NCI-H1105 (cell line): ENCODE results near the gene SOX1.
A peak's percentile ranks its signal among the peaks of the same experiment; 100 is the strongest.

ENCODE experiments used
- DNase-seq: peaks from one replicate; lab custom pipeline; 2025; lab: John Stamatoyannopoulos, UW

Gene SOX1

DNA sequence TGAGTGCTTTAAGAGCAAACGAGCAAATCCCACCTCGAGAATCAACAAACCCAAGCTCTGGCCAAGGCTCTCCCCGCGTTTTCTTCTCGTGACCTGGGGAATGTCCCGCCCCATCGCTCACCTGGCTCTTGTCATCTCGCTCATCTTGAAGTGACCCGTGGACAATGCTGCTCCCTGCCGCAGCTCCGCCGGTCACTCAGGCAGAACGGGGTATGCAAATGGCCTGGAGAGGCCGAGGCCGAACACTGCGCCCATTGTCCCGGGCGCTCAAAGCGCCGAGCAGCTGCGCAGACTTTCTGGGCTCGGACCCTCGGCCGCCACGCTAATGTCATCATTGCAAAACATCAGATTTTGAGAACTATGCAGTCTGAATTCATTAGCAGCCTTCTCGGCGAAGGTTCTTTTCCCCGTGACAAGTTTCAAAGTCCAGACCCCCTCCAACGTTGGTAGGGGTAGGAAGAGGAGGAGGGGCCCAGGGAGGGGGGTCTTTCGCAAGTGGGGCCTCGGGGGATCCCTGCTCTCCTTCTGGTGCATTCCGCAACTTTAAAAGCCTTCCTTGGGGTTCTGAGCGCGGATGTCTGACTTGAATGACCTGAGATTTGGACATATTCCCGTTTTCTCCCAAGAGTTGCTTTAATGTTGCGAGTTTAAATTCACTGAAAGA, 39.7 kb downstream of the SOX1 start:
- no peak for DNase-seq

DNA sequence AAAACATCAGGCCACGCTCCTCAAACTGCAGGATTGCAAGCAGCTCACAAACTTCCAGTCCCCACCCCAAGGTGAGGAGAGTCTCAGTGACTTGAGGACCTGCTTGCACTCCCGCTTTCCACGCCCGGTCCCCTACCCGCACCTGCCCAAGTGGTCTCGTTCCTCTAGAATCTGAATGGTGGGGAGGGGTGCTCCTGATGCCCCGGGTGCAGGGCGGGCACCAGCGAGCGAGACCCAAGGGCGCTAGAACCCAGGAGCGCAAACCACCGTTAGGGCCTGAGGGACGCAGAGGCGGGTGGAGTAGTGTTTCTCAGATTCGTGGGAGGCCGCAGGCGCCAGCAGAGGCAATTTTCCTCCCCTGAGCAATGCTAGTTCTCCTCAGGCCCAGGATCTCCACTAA, 40.3 kb downstream of the SOX1 start:
- no peak for DNase-seq

DNA sequence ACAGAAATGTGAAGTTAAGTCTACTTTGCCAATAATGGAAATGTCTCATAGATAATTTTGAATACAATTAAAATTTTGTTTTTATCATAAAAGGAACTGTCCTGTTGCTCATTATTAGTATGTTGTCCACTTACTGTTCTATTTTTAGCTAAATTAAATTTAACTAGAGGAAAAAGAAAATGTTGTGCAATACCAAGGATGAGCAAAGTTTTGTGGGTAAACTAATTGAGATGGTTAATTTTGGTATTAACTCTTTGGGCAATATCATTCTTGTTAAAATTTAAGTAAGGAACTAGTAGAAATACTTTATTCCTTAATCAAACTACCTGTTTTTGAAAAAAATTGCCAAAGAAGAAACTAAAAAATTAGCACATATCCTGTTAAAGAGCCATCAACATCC, 43.5 kb downstream of the SOX1 start:
- DNase-seq, result no peak

DNA sequence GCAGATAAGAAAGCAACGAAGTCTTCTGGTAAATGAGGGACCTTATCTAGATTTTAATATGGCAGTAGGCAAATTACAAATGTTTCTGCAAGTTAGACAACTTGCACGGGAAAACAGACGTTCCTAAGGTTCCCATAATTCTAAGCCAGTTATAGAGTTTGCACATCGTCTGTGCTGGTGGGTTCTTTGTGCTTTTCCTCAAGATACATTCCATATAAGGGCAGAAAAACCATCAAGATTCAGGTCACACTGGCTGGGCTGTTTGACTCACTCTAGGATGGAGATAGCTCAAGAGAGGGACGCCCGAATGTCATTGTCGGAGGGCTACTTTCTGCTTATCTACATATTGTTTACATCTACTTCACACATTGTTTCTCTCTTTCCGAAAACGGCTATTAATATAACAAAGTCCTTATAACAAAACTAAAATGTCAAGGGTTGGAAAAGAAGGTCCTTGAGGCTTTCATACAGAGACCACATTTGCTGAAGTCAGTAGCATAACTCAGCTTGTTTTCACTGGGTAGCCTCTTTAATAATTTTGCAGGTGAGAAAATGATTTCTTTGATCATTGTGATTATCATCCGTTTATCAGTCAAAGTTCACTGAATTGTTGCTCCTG, 44.4 kb downstream of the SOX1 start:
- no peak for DNase-seq

DNA sequence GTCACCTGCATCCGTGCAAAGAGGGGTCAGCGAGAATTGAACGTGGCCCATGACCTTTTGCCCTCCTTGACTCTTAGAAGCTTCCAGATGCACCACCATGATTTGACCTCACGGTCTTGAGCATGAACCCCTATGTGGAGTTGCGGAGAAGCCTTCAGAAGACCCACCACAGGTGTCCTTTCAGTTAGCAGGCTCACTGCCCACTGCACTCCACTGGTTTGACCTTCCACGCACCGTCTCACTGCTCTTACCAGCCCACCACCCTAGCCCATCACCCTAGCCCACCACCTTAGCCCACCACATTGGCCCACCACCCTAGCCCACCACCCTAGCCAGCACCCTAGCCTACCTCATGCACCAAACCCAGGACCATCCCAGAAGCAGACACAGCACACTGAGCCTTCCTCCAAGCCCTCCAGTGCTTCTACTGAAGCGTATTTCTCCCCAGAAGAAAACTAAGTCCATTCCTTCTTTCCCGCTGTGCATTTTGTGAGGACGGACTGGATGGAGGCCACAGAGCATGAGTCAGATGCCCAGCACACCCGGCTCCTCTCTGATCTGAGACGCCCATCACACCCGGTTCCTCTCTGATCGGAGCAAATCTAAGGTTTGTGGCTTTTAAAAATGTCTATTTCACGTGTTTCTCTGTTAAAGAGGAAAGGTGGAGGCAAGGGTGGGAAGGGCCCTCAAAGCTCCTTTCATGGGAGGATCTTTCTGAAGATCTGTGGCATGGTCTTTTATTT, 45.8 kb downstream of the SOX1 start:
- DNase-seq, result no peak

DNA sequence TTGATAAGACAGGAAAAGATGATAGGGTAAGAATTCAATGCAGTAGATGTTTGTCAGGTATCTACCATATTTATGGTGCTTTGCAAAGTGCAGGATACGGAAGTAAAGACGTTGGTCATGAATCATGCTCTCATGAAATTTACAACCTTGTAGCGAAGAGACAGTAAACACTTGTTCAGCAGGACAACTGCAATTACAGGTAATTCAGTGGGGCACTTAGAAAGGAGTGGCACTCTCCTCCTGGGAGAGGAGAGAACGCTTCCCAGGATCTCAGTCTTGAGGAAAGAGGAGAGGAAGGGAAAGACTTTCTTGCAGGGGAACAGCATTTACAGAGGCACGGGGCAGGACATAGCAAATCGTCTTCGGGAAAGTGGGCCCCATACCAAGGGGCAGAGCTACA, 46.4 kb downstream of the SOX1 start:
- DNase-seq, result peak; percentile 29

DNA sequence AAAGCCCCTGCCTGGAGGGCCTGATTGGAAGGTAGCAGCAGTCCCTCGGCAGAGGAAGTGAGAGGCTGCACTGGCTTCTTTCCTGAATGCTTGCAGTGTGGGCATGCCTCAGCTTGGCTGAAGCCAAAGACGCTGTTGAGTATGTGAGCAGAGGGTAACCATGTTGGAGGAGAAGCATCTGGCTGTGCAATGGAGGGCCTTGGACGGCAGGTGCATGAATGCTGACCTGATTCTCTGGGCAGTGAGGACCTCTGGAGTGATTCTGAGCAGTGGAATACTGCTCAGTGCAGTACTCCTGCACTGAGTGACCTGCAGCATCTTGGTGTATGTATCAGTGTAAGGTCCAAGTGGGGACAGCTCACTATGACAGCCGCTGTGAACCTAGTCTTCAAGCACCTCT, 46.9 kb downstream of the SOX1 start:
- peak; percentile 22 for DNase-seq

DNA sequence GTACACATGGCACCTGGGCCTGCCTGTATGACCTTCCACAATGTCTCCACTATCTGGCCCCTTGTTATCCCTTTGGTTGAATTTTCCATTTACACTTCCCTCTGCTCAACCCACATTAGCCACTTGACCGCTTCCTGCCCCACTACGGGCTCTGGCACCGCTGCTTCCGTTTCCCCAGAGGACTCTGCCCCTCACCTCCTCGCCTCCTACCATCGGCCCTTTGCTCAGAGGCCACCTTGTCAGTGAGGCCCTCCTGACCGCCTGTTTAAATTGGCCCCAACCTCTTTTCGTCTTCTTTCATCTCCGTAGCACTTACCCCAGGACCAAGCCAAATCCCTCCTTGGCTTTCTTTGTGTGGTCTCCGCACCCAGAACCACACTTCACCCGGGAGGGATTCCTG, 47.4 kb downstream of the SOX1 start:
- DNase-seq, result no peak

DNA sequence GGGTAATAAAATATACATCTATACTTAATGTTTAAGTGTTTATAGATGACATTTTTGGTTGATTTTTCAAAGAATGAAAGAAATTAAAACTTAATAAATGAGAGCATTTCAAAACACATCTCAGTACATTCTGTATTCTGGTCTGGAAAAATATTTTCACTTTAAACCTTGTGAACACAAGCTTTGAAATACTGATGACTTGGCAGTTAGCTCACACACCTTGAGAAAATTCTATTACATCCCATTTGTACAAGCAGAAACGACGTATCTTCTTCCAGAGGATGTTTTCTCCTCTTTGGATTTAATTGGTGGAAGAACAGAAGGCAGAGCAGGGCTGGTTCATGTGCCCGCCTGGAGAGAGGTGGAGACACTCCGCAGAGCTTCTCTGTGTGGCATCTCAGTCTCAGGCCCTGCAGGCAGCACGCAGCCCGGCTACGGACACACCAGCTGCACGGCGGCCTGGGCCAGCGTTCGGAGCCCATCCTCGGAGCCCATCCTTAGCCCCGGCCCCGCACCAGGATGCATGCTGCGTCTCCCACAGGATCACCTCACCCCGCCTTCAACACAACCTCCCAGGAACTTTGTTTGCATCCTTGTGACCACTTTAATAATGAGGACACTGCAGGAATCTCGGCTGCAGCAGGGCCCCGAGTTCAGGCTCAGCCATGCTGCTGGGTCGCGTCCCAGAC, 48.6 kb downstream of the SOX1 start:
- no peak for DNase-seq

DNA sequence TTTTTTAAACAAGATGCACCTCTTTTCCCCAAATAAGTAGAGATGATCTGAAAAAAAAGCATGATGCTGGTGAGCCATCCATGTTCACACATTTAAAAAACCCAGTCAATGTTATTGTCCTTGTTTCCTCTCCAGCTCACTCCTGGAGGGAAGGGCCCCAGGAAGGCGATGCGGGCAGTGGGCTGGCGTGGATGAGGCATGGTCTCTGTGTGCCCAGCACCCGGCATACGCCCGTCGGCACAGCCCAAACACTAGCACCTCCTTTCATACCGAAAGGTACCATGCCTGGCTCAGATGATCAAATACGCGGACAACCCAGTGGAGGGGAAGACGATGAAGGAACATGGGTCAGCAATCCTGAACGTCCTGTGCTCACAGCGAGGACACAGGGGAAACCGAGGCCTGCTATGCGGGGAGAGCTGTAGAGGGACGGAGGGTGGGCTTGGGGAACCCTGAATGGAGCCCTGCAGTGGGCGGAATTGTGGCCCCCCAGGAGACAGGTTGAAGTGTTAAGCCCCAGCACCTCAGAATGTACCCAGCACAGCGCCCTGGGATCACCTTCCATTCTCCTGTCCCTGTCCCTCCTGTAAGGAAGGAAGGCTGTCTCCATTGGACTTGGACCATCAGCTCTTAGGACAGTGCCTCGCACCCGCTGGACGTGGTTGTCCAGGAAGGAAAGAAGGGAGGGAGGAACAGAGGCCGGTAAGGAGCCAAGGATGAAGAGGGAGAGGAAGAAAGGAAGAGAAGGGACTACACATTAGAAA, 49.4 kb downstream of the SOX1 start:
- no peak for DNase-seq

DNA sequence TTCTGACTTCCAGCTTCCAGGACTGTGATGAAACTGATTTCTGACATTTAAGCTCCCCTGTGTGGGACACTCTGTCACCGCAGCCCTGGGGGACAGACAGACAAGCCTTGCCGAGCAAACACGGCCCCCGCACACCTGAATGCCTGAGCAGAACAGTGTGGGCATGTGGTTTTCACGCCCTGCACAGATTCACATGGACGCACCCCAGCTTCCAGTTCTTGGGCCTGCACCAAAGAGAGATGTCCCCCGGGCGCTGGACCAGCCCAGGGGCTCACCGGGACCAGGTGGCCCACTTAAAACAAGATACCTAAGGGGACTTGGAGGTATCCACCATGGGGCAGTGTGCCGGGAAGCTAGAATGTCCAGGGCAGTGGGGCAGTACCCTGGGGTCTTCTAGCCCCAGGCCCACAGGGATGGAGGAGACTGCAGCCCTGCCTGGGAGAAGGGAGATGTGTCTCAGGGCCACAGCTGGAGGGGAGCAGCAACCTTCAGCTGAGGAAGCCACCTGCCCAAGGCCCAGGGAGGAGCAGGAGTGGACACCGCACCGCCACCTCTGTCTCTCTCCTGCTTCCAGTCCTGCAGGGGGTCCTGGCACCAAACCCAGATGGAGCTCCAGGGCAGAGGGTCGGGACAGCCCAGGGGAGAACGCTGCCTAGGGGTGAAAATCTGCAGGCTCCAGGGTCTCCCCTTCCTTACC, 50.5 kb downstream of the SOX1 start:
- no peak for DNase-seq

DNA sequence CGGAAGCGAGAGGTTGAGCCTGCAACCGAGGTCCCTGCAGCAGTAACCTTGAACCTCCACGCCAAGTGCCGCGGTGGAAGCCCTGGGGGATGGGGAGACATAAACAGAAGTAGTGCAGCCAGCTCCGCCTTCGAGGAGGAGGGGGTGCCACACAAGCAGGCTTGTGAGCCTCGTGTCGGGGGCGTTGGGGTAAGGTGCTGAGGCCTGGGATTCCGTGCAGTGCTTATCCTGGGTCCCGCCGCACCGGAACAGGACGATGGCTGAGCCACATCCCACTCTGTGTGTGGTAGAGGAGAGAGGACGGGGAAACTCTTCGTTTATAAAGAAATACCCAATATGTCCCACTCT, 51.0 kb downstream of the SOX1 start:
- DNase-seq, result no peak

DNA sequence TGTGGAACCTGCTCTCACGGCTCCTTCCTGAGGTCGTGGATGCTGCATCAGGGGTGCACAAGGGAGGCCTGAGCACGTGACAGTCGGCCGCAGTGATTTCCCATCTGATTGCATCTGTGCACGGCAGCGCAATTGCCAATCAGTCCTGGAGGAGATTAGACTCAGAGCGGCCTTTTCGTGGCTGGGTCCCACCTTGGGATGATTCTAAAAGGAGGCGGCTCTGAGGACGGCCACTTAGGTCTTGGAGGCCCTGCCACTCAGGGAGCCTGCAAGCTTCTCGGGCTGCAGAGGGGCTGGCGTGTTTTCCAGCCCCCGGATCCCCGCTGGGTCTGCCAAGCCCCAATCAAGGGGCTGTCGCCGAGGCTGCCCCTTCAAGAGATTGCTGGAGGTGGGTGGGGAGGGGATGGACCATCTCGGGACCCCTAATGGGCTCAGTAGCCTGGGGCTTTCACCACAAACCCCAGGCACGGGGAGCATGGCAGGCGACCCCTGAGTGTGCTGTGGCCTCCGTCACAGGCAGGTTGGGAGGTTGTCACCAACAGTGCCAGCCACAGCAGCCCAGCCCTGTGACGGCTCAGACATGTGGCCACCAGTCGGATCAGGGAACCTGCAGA, 51.6 kb downstream of the SOX1 start:
- DNase-seq, result no peak

DNA sequence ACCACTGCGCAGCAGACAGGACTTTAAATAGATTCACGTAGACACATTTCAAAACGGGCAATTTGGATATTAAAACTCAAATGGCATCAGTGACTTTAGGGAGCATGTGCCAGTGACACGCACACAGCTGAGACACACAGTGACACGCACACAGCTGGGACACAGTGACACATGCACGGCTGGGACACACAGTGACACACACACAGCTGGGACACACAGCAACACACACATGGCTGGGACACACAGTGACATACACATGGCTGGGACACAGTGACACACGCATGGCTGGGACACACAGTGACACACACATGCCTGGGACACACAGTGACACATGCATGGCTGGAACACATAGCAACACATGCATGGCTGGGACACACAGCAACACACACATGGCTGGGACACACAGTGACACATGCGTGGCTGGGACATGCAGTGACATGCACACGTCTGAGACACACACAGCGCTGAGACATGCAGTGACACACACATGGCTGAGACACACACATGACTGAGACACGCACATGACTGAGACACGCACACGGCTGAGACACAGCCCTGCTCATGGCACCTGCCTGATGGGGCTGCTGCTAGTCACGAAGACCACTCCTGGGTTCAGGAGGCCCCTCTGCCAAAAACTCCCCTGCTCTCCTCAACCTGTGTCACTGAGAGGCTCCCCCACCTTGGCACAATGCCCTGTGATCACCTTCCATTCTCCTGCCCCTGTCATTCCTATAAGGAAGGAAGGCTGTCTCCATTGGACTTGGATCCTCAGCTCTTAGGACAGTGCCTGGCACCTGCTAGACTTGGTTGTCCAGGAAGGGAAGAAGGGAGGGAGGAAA, 52.5 kb downstream of the SOX1 start:
- DNase-seq, result no peak

DNA sequence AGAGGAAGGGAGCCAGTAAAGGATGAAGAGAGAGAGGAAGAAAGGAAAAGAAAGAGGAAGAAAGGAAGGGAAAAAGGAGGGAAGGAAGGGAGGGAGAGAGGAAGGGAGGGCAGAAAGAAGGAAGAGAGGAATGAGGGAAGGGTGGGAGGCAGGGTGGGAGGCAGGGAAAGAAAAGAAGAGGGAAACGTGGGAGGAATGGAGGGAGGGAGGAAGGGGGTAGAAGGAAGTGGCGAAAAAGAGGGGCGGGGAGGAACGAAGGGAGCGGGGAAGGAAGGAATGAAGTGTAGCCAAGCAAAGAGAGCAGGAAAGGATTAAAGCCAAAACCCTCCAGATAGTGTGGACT, 53.1 kb downstream of the SOX1 start:
- no peak for DNase-seq
